ENCODE results near the gene FHOD1. TPM values are rescaled to one million over a fixed set of nuclear protein-coding genes. Genes with fewer than 3 reads are reported as not detected.

Gene FHOD1
- total RNA-seq, 4 donors from 2014 or later: 7.7 to 28.8 (median 15.3) TPM

- Histone ChIP-seq H3K27me3 (no peaks in the 10 kb centered on the region), H3K4me3 (no peak overlapping the region), H3K4me1 (peaks cover 48% of the 10 kb centered on the region), H3K36me3 (no peaks in the 10 kb centered on the region), H3K27ac (no peak overlapping the region), H3K9me3 (no peaks in the 10 kb centered on the region)
- TF ChIP-seq CTCF (IDR thresholded peaks at IDR 0.05): peak in 1 of 2 donors; percentile 13
- TF ChIP-seq POLR2AphosphoS5 (IDR thresholded peaks at IDR 0.05): no peak
- TF ChIP-seq EP300 (IDR thresholded peaks at IDR 0.05): no peak
- TF ChIP-seq POLR2A (IDR thresholded peaks at IDR 0.05): no peak
- 78% methylated on average over 9 of the region's 13 CpGs for WGBS
- DNase-seq (ENCODE audit: low spot score in 2 of 2): no peak
These were observed 67.7 kb downstream of the FHOD1 start for GRCh38 chr16:67179421-67180080.

Other genes starting within 250 kb of the FHOD1 start
- gene CBFB, start 218.3 kb downstream of the FHOD1 start, total RNA-seq: 10 to 100 TPM; 28.2 to 68.3 (median 46.6) TPM
- 10 to 100 TPM; 44.0 to 60.9 (median 53.1) TPM for gene PHAF1, start 137.5 kb downstream of the FHOD1 start, total RNA-seq
- gene B3GNT9, start 96.5 kb downstream of the FHOD1 start, total RNA-seq: 1 to 10 TPM; 7.5 to 9.7 (median 9.0) TPM
- gene TRADD, start 87.6 kb downstream of the FHOD1 start, total RNA-seq: 10 to 100 TPM; 25.9 to 34.4 (median 28.7) TPM
- 100 to 1,000 TPM in 1 of 4 donors, 10 to 100 TPM in 3; 45.0 to 134 (median 58.8) TPM for gene FBXL8, start 87.5 kb downstream of the FHOD1 start, total RNA-seq
- gene HSF4, start 82.7 kb downstream of the FHOD1 start, total RNA-seq: 100 to 1,000 TPM in 2 of 4 donors, 10 to 100 TPM in 2; 56.5 to 351 (median 102) TPM
- gene NOL3, start 76.9 kb downstream of the FHOD1 start, total RNA-seq: 100 to 1,000 TPM in 2 of 4 donors, 10 to 100 TPM in 2; 64.3 to 116 (median 90.5) TPM
- gene MATCAP1, start 63.5 kb downstream of the FHOD1 start, total RNA-seq: 10 to 100 TPM; 14.2 to 30.0 (median 17.3) TPM
- 1 to 10 TPM in 3 of 4 donors, under 1 TPM in 1; 0.45 to 2.0 (median 1.9) TPM for gene EXOC3L1, start 57.3 kb downstream of the FHOD1 start, total RNA-seq
- gene E2F4, start 55.3 kb downstream of the FHOD1 start, total RNA-seq: 100 to 1,000 TPM in 1 of 4 donors, 10 to 100 TPM in 3; 92.6 to 106 (median 96.8) TPM
- gene ELMO3, start 48.4 kb downstream of the FHOD1 start, total RNA-seq: 10 to 100 TPM; 48.0 to 77.6 (median 56.7) TPM
- gene TMEM208, start 20.4 kb downstream of the FHOD1 start, total RNA-seq: 10 to 100 TPM; 32.8 to 46.8 (median 40.0) TPM
- under 1 TPM; 0.26 to 0.64 (median 0.43) TPM for gene SLC9A5, start 1.5 kb upstream of the FHOD1 start, total RNA-seq
- 10 to 100 TPM; 13.8 to 36.8 (median 26.9) TPM for gene PLEKHG4, start 32.1 kb upstream of the FHOD1 start, total RNA-seq
- gene KCTD19, start 79.3 kb upstream of the FHOD1 start, total RNA-seq: under 1 TPM in 1 of 4 donors, not detected in 3; 0.25 TPM
- gene LRRC36, start 79.3 kb upstream of the FHOD1 start, total RNA-seq: under 1 TPM in 2 of 4 donors, not detected in 2; 0.42 to 0.56 TPM
- 100 to 1,000 TPM in 3 of 4 donors, 10 to 100 TPM in 1; 47.6 to 182 (median 121) TPM for gene TPPP3, start 146.0 kb upstream of the FHOD1 start, total RNA-seq
- gene ZDHHC1, start 169.0 kb upstream of the FHOD1 start, total RNA-seq: 10 to 100 TPM; 14.0 to 31.0 (median 23.8) TPM
- gene HSD11B2, start 183.6 kb upstream of the FHOD1 start, total RNA-seq: 100 to 1,000 TPM in 1 of 4 donors, 10 to 100 TPM in 3; 45.6 to 164 (median 69.1) TPM
- gene ATP6V0D1, start 233.7 kb upstream of the FHOD1 start, total RNA-seq: 100 to 1,000 TPM in 3 of 4 donors, 10 to 100 TPM in 1; 90.0 to 134 (median 110) TPM
- gene AGRP, start 236.1 kb upstream of the FHOD1 start, total RNA-seq: not detected

Data from suprapubic skin (tissue), 4 donors.